Gastroesophageal sphincter (tissue), 2 donors: ENCODE data around the gene NFE2.
"Not testable (repeated sequence)": the region's sequence is repeated elsewhere in the genome, so short reads cannot be mapped to it uniquely, and the experiment has no call there.

Experiments used
- EP300 ChIP-seq: sonication (generic); formaldehyde crosslinking; IDR thresholded peaks from one replicate; pipeline ENCODE4 v1.6.1; 2017; ENCODE audit warnings: antibody characterized with exemption, mild to moderate bottlenecking
- POLR2A ChIP-seq, 2 donors: fragments of 450-650 bp; IDR thresholded peaks; one replicate each; pipeline ENCODE4 v1.6.1; 2017; ENCODE audit warnings: antibody characterized with exemption in 2 of 2, mild to moderate bottlenecking in 2 of 2, moderate library complexity in 1 of 2

GRCh38 chr12:54325442-54326109 lies 24.8 kb upstream of the NFE2 start:
- TF ChIP-seq POLR2A (IDR thresholded peaks at IDR 0.05); EP300: not testable (repeated sequence)
